ENCODE data around the gene YLPM1. TPM values are rescaled to one million over a fixed set of nuclear protein-coding genes. Genes with fewer than 3 reads are reported as not detected.

Gene YLPM1
- total and polyA plus RNA-seq, 4 donors = 11.8 to 79.9 (median 39.2) TPM

DNA sequence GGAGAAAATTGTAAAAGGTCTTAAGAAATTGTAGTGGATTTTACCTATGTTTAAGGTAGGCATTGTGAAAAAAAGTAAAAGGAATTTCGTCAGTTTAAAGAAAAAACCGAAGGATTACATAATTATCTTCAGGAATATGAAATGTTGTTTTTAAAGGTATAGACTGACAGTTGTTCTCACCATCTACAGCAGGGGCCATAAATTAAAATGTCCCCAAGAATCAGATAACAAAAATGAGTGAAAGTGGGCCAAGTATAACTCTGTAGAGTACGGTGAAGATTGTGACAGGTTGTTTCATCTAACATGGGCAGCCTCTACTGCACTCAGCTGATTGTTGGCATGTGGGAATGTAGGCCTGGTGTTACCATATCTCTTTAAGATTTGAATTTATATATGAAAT, 38.3 kb downstream of the YLPM1 start:
- Histone ChIP-seq H3K4me1 (ENCODE audit: control insufficient read depth in 1 of 2, insufficient read depth in 2 of 2, low read length in 2 of 2) (no peaks in the 10 kb centered on the region), H3K27me3 (ENCODE audit: control insufficient read depth in 1 of 2, insufficient read depth in 2 of 2, low read length in 1 of 2) (no peaks in the 10 kb centered on the region), H3K9me3 (ENCODE audit: control insufficient read depth, low read length) (no peaks in the 10 kb centered on the region), H3K4me3 (ENCODE audit: low read length in 2 of 2) (no peak overlapping the region), H3K27ac (ENCODE audit: low read depth in 1 of 2, low read length in 2 of 2) (no peak overlapping the region), H3K36me3 (ENCODE audit: control insufficient read depth in 1 of 2, insufficient read depth in 2 of 2, low read length in 1 of 2) (peaks cover 0 to 6% of the 10 kb centered on the region in 2 donors)
- 60 to 64% methylated on average over 3 of the region's 3 CpGs for WGBS, 2 donors
- DNase-seq = no peak
- no peak for ATAC-seq (ENCODE audit: low FRiP score)
- intact Hi-C loops (cut with DNase I) = no loop called here

DNA sequence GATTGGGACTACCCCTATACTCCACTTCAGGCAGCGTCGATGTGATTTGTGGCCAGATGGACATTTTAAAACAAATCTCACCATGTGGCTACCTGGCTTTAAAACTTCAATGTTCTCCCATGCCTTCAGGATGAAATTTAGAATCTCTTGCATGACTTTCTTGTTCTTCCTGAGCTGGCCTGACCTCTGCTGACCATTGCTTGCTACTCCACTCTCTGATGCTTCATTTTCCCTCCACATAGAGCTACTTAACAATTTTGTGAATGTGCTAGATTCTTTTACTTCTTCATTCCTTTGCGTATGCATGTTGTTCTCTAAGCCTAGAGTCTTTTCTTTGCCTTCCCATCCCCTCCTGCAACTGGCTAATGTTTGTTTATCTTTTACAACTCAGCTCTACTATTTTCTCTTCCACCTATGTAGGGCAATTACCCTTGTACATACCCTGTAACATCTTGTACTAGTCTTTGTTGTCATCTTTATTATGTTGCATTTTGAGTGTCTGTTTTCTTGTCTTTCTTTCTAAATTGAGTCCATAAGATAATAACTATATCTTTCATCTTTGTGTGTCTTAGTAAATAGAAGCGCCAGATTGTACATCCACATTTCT, 41.2 kb downstream of the YLPM1 start:
- Histone ChIP-seq H3K27ac (ENCODE audit: low read depth in 1 of 2, low read length in 2 of 2) (no peak overlapping the region), H3K9me3 (ENCODE audit: control insufficient read depth, low read length) (no peaks in the 10 kb centered on the region), H3K4me1 (ENCODE audit: control insufficient read depth in 1 of 2, insufficient read depth in 2 of 2, low read length in 2 of 2) (no peaks in the 10 kb centered on the region), H3K4me3 (ENCODE audit: low read length in 2 of 2) (no peak overlapping the region), H3K27me3 (ENCODE audit: control insufficient read depth in 1 of 2, insufficient read depth in 2 of 2, low read length in 1 of 2) (no peaks in the 10 kb centered on the region), H3K36me3 (ENCODE audit: control insufficient read depth in 1 of 2, insufficient read depth in 2 of 2, low read length in 1 of 2) (peaks cover 0 to 5% of the 10 kb centered on the region in 2 donors)
- intact Hi-C loops (cut with DNase I) = no loop called here
- 65 to 73% methylated on average over 4 of the region's 4 CpGs for WGBS, 2 donors
- ATAC-seq (ENCODE audit: low FRiP score) (no peak), DNase-seq (no peak)

DNA sequence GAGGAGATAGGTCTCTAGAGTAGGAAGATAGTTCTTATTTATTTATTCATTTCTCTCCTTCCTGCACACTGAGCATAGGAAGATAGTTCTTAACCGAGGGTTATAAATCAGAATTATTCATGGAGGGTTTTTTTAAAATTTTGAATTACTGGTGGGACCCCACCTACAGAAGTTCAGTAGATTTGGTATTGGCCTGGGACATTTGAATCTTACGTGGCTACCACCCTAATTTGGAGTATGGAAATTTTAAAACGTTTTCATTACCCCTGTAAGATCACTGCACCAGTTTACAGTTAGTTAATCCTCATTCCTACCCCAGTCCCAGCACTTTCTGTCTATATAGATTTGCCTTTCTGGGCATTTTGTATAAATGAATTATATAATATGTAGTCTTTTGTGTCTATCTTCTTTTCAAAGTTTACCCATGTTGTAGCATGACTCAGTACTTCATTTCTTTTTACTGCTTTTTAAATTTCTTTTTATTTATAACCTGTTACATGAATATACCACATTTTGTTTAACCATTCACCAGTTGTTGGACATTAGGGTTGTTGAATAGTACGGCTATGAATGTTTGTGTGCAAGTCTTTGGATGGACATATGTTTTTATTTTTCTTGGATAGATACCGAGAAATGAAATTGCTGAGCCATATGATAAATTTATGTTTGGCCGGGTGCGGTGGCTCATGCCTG, 44.9 kb downstream of the YLPM1 start:
- no peaks in the 10 kb centered on the region for H3K9me3 ChIP-seq (ENCODE audit: control insufficient read depth, low read length)
- WGBS, 2 donors = 79 to 80% methylated on average over 7 of the region's 7 CpGs
- intact Hi-C loops (cut with DNase I) = no loop called here
- no peaks in the 10 kb centered on the region for H3K27me3 ChIP-seq (ENCODE audit: control insufficient read depth in 1 of 2, insufficient read depth in 2 of 2, low read length in 1 of 2)
- H3K4me3 ChIP-seq (ENCODE audit: low read length in 2 of 2) = no peak overlapping the region
- peaks cover 0 to 7% of the 10 kb centered on the region in 2 donors for H3K36me3 ChIP-seq (ENCODE audit: control insufficient read depth in 1 of 2, insufficient read depth in 2 of 2, low read length in 1 of 2)
- H3K27ac ChIP-seq (ENCODE audit: low read depth in 1 of 2, low read length in 2 of 2) = no peak overlapping the region
- ATAC-seq (ENCODE audit: low FRiP score) (no peak), DNase-seq (no peak)
- H3K4me1 ChIP-seq (ENCODE audit: control insufficient read depth in 1 of 2, insufficient read depth in 2 of 2, low read length in 2 of 2) = no peaks in the 10 kb centered on the region

DNA sequence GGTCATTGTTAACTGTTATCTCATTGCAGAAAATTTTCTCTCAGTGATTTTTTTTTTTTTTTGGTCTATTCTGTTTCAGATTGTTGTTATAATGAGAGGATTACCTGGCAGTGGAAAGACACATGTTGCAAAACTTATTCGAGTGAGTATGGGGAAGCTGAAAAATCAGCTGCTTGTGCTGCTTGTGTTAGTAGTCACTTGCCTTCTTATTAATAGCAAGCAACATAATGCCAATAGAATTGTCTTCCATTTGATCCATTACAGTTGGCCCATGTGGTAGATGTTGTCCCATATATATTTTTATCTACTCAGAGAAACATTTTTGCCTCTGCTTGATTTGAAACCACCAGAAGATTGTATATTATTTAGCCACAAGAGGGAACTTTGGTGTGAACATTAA, 53.0 kb downstream of the YLPM1 start:
- peaks cover 5% of the 10 kb centered on the region in 2 donors for H3K36me3 ChIP-seq (ENCODE audit: control insufficient read depth in 1 of 2, insufficient read depth in 2 of 2, low read length in 1 of 2)
- H3K4me3 ChIP-seq (ENCODE audit: low read length in 2 of 2) = no peak overlapping the region
- H3K27me3 ChIP-seq (ENCODE audit: control insufficient read depth in 1 of 2, insufficient read depth in 2 of 2, low read length in 1 of 2) = no peaks in the 10 kb centered on the region
- DNase-seq = no peak
- H3K4me1 ChIP-seq (ENCODE audit: control insufficient read depth in 1 of 2, insufficient read depth in 2 of 2, low read length in 2 of 2) = no peaks in the 10 kb centered on the region
- intact Hi-C loops (cut with DNase I) = no loop called here
- ATAC-seq (ENCODE audit: low FRiP score) = no peak
- H3K27ac ChIP-seq (ENCODE audit: low read depth in 1 of 2, low read length in 2 of 2) = no peak overlapping the region
- H3K9me3 ChIP-seq (ENCODE audit: control insufficient read depth, low read length) = no peaks in the 10 kb centered on the region
- 84 to 86% methylated on average over 1 of the region's 1 CpG for WGBS, 2 donors

DNA sequence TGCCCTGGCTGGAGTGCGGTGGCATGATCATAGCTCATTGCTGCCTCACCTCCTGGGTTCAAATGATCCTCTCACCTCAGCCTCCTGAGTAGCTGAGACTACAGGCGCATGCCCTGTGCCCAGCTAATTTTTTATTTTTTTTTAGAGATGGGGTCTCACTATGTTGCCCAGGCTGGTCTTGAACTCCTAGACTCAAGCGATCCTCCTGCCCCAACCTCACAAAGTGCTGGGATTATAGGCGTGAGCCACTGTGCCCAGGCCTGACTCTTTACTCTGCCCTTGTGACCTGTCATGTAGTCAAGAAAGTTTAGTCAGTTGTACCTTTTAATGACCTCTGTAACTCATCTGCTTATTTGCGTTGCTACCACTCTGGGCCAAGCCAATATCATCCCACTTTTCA, 57.2 kb downstream of the YLPM1 start:
- no peak overlapping the region for H3K27ac ChIP-seq (ENCODE audit: low read depth in 1 of 2, low read length in 2 of 2)
- no peaks in the 10 kb centered on the region for H3K9me3 ChIP-seq (ENCODE audit: control insufficient read depth, low read length)
- DNase-seq (no peak), ATAC-seq (ENCODE audit: low FRiP score) (no peak)
- no peaks in the 10 kb centered on the region for H3K27me3 ChIP-seq (ENCODE audit: control insufficient read depth in 1 of 2, insufficient read depth in 2 of 2, low read length in 1 of 2)
- 96% methylated on average over 5 of the region's 5 CpGs for WGBS, 2 donors
- no peak overlapping the region for H3K4me3 ChIP-seq (ENCODE audit: low read length in 2 of 2)
- intact Hi-C loops (cut with DNase I) = no loop called here
- no peaks in the 10 kb centered on the region for H3K4me1 ChIP-seq (ENCODE audit: control insufficient read depth in 1 of 2, insufficient read depth in 2 of 2, low read length in 2 of 2)
- peaks cover 3 to 6% of the 10 kb centered on the region in 2 donors for H3K36me3 ChIP-seq (ENCODE audit: control insufficient read depth in 1 of 2, insufficient read depth in 2 of 2, low read length in 1 of 2)

DNA sequence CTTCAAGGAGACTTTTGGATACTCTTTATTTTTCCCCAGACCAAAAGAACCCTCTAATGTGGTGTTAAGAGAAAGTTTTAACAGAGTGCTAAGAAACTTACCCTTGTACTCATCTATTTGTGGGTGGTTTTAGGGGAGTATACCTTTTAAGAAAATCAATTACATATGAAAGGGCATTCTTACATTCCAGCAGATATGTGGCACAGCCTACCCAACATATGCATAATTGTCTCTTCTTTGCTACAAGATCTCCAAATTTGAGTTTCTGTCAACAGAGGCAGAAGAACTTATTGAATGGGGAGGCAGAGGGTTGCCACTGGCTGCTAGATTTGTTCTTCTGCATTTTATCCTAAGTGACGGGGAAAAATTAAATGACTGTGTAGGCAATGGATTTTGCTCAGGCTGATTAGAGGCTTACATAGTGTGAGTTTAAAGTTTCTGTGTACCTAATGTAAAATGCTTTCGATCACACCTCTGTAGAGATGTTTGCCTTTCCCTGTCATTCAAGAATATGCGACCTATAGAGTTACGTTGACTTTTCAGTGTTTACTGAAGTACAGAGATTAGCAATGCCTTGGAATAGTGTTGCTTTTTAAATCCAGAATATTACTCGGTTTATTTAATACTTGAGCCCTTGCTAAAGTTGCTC, 58.3 kb downstream of the YLPM1 start:
- Histone ChIP-seq H3K4me1 (ENCODE audit: control insufficient read depth in 1 of 2, insufficient read depth in 2 of 2, low read length in 2 of 2) (no peaks in the 10 kb centered on the region), H3K36me3 (ENCODE audit: control insufficient read depth in 1 of 2, insufficient read depth in 2 of 2, low read length in 1 of 2) (peaks cover 3 to 6% of the 10 kb centered on the region in 2 donors), H3K4me3 (ENCODE audit: low read length in 2 of 2) (no peak overlapping the region), H3K9me3 (ENCODE audit: control insufficient read depth, low read length) (no peaks in the 10 kb centered on the region), H3K27ac (ENCODE audit: low read depth in 1 of 2, low read length in 2 of 2) (no peak overlapping the region), H3K27me3 (ENCODE audit: control insufficient read depth in 1 of 2, insufficient read depth in 2 of 2, low read length in 1 of 2) (no peaks in the 10 kb centered on the region)
- intact Hi-C loops (cut with DNase I) = no loop called here
- DNase-seq (no peak), ATAC-seq (ENCODE audit: low FRiP score) (no peak)
- 86 to 89% methylated on average over 5 of the region's 5 CpGs for WGBS, 2 donors

DNA sequence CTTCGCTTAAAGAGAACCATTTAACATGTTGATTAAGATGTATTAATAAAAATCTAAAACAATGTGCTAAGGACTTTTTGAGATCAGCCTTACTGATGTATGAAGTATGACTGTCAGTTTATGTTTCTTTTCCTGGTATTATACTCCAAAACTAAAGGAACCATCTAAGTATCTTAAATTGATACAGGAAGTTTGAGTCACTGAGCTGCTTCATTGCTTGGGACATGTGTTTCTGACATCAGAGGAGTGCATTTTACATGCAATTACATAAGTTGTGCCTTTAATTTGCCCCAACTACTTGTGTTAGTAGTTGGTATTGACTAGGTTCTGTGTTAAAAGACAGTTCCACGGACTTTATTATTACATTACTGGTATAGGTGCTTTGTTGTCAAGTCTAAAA, 61.9 kb downstream of the YLPM1 start:
- no peak for ATAC-seq (ENCODE audit: low FRiP score)
- Histone ChIP-seq H3K36me3 (ENCODE audit: control insufficient read depth in 1 of 2, insufficient read depth in 2 of 2, low read length in 1 of 2) (peaks cover 3 to 9% of the 10 kb centered on the region in 2 donors), H3K4me3 (ENCODE audit: low read length in 2 of 2) (no peak overlapping the region), H3K9me3 (ENCODE audit: control insufficient read depth, low read length) (no peaks in the 10 kb centered on the region), H3K27ac (ENCODE audit: low read depth in 1 of 2, low read length in 2 of 2) (no peak overlapping the region), H3K27me3 (ENCODE audit: control insufficient read depth in 1 of 2, insufficient read depth in 2 of 2, low read length in 1 of 2) (no peaks in the 10 kb centered on the region), H3K4me1 (ENCODE audit: control insufficient read depth in 1 of 2, insufficient read depth in 2 of 2, low read length in 2 of 2) (no peaks in the 10 kb centered on the region)
- intact Hi-C loops (cut with DNase I) = no loop called here
- DNase-seq = no peak
- WGBS, 2 donors = 94% methylated on average over 2 of the region's 2 CpGs

DNA sequence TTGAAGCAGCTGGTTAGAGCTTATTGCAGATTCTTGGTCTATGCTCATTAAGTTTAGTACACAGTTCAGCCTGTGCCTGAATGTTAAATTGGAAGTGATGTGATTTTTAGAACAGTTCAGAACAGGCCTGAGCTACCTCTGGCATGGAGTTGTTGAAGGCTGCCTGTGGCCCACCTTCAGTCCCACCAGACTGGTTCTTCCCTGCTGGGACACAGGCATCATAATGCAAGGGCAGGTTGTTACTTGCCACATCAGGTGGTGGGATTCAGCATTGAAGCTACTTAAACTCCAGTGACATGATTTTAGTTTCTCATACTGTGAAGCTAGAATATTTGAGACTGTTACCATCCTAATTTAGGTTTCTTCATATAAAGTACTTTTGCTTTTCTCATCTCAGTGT, 63.5 kb downstream of the YLPM1 start:
- DNase-seq (no peak), ATAC-seq (ENCODE audit: low FRiP score) (no peak)
- Histone ChIP-seq H3K27me3 (ENCODE audit: control insufficient read depth in 1 of 2, insufficient read depth in 2 of 2, low read length in 1 of 2) (no peaks in the 10 kb centered on the region), H3K4me1 (ENCODE audit: control insufficient read depth in 1 of 2, insufficient read depth in 2 of 2, low read length in 2 of 2) (no peaks in the 10 kb centered on the region), H3K9me3 (ENCODE audit: control insufficient read depth, low read length) (no peaks in the 10 kb centered on the region), H3K27ac (ENCODE audit: low read depth in 1 of 2, low read length in 2 of 2) (no peak overlapping the region), H3K4me3 (ENCODE audit: low read length in 2 of 2) (no peak overlapping the region), H3K36me3 (ENCODE audit: control insufficient read depth in 1 of 2, insufficient read depth in 2 of 2, low read length in 1 of 2) (peaks cover 3 to 5% of the 10 kb centered on the region in 2 donors)
- intact Hi-C loops (cut with DNase I) = no loop called here

DNA sequence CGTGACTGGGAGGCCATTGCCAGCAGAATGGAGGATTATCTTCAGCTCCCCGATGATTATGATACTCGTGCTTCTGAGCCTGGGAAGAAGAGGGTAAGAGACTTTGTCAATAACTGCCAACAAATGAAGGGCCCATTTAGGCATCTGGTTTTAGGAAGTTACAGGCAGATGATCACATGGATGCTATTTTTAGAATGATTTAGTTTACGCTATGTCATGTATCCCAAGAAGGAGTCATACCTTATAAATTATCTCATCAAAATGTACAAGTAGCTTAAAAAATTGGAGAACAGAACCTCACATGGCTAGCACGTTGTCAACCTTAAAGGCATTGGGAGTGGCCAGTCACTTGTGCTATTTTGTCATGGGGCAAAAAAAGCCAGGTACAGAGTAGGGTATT, 66.1 kb downstream of the YLPM1 start:
- 90 to 91% methylated on average over 5 of the region's 5 CpGs for WGBS, 2 donors
- intact Hi-C loops (cut with DNase I) = no loop called here
- Histone ChIP-seq H3K36me3 (ENCODE audit: control insufficient read depth in 1 of 2, insufficient read depth in 2 of 2, low read length in 1 of 2) (peaks cover 3 to 5% of the 10 kb centered on the region in 2 donors), H3K27me3 (ENCODE audit: control insufficient read depth in 1 of 2, insufficient read depth in 2 of 2, low read length in 1 of 2) (no peaks in the 10 kb centered on the region), H3K4me3 (ENCODE audit: low read length in 2 of 2) (no peak overlapping the region), H3K9me3 (ENCODE audit: control insufficient read depth, low read length) (no peaks in the 10 kb centered on the region), H3K4me1 (ENCODE audit: control insufficient read depth in 1 of 2, insufficient read depth in 2 of 2, low read length in 2 of 2) (no peaks in the 10 kb centered on the region), H3K27ac (ENCODE audit: low read depth in 1 of 2, low read length in 2 of 2) (no peak overlapping the region)
- DNase-seq (no peak), ATAC-seq (ENCODE audit: low FRiP score) (no peak)
